Measurements from ENCODE around the gene GHRHR.

GHRHR gene

GRCh38 chr7:30920584-30921539 lies 42.9 kb upstream of the GHRHR start:
- H3K9me3 ChIP-seq (replicated peaks; ENCODE audit: insufficient read depth, low read length), result no peaks in the 10 kb centered on the region
- H3K4me2 ChIP-seq (ENCODE audit: low read depth, low read length), result no peak overlapping the region
- H3K4me3 ChIP-seq (ENCODE audit: low read length), result no peak overlapping the region
- no peaks in the 10 kb centered on the region for H3K27me3 ChIP-seq (replicated peaks; ENCODE audit: insufficient read depth, low read length)
- no peaks in the 10 kb centered on the region for H3K9me2 ChIP-seq (replicated peaks; ENCODE audit: insufficient read depth, low read length)
- no peak overlapping the region for H3K27ac ChIP-seq (ENCODE audit: low read length)
- no peak for DNase-seq
- no peak for TF ChIP-seq EZH2 (optimal IDR thresholded peaks at IDR 0.05; ENCODE audit: low read depth, low read length)
- TF ChIP-seq EZH2phosphoT487 (IDR thresholded peaks at IDR 0.05; ENCODE audit: low read length), result no peak
- TF ChIP-seq, protein P1, sequence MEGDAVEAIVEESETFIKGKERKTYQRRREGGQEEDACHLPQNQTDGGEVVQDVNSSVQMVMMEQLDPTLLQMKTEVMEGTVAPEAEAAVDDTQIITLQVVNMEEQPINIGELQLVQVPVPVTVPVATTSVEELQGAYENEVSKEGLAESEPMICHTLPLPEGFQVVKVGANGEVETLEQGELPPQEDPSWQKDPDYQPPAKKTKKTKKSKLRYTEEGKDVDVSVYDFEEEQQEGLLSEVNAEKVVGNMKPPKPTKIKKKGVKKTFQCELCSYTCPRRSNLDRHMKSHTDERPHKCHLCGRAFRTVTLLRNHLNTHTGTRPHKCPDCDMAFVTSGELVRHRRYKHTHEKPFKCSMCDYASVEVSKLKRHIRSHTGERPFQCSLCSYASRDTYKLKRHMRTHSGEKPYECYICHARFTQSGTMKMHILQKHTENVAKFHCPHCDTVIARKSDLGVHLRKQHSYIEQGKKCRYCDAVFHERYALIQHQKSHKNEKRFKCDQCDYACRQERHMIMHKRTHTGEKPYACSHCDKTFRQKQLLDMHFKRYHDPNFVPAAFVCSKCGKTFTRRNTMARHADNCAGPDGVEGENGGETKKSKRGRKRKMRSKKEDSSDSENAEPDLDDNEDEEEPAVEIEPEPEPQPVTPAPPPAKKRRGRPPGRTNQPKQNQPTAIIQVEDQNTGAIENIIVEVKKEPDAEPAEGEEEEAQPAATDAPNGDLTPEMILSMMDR (IDR thresholded peaks at IDR 0.05; ENCODE audit: low read length), result no peak
- H3K4me1 ChIP-seq (ENCODE audit: low read length), result no peaks in the 10 kb centered on the region
- no peaks in the 10 kb centered on the region for H3K79me2 ChIP-seq (ENCODE audit: low read length)
- H3K36me3 ChIP-seq (replicated peaks; ENCODE audit: insufficient read depth, low read length), result no peaks in the 10 kb centered on the region
- no peaks in the 10 kb centered on the region for H4K20me1 ChIP-seq (ENCODE audit: insufficient read depth, low read length)
- H3K9ac ChIP-seq (ENCODE audit: low read length), result no peak overlapping the region
- no peak overlapping the region for H2AFZ ChIP-seq (ENCODE audit: low read length)
- H3F3A ChIP-seq (ENCODE audit: insufficient read depth, low read length), result no peaks in the 10 kb centered on the region

- no peaks in the 10 kb centered on the region for H3K9me3 ChIP-seq (replicated peaks; ENCODE audit: insufficient read depth, low read length)
- H3K9me2 ChIP-seq (replicated peaks; ENCODE audit: insufficient read depth, low read length), result no peaks in the 10 kb centered on the region
- no peaks in the 10 kb centered on the region for H4K20me1 ChIP-seq (ENCODE audit: insufficient read depth, low read length)
- H3F3A ChIP-seq (ENCODE audit: insufficient read depth, low read length), result no peaks in the 10 kb centered on the region
- TF ChIP-seq, protein P1 (IDR thresholded peaks at IDR 0.05; ENCODE audit: low read length), result no peak
- TF ChIP-seq EZH2phosphoT487 (IDR thresholded peaks at IDR 0.05; ENCODE audit: low read length) (no peak), EZH2 (optimal IDR thresholded peaks at IDR 0.05; ENCODE audit: low read depth, low read length) (no peak)
- H3K4me3 ChIP-seq (ENCODE audit: low read length), result no peak overlapping the region
- no peaks in the 10 kb centered on the region for H3K79me2 ChIP-seq (ENCODE audit: low read length)
- H3K9ac ChIP-seq (ENCODE audit: low read length), result no peak overlapping the region
- H3K27ac ChIP-seq (ENCODE audit: low read length), result no peak overlapping the region
- DNase-seq, result no peak
- H3K4me1 ChIP-seq (ENCODE audit: low read length), result no peaks in the 10 kb centered on the region
- H3K27me3 ChIP-seq (replicated peaks; ENCODE audit: insufficient read depth, low read length), result no peaks in the 10 kb centered on the region
- no peak overlapping the region for H2AFZ ChIP-seq (ENCODE audit: low read length)
- no peaks in the 10 kb centered on the region for H3K36me3 ChIP-seq (replicated peaks; ENCODE audit: insufficient read depth, low read length)
- H3K4me2 ChIP-seq (ENCODE audit: low read depth, low read length), result no peak overlapping the region
These were observed 42.0 kb upstream of the GHRHR start for GRCh38 chr7:30921540-30922401.

DNA sequence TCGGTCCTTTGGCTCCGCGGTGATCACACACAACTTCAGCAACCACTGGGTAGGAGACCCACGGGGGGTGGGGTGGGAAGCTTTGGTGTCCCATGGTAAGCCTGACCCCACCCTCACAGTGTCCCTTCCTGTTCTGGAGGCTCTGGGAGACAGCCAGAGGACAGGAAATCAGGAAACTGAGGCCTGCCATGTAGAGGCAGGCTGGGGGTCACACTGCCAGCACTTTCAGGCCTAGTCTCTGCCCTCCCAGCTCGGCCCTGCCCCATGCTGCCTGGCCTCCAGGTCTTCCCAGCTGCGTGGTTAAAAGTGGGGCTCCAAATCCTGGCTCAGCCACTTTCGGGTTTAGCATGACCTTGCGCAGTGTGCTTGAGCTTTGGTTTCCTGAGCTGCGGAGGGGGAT lies 41.2 kb upstream of the GHRHR start:
- DNase-seq, result no peak
- H3K9me2 ChIP-seq (replicated peaks; ENCODE audit: insufficient read depth, low read length), result no peaks in the 10 kb centered on the region
- no peak overlapping the region for H3K4me2 ChIP-seq (ENCODE audit: low read depth, low read length)
- H3K4me3 ChIP-seq (ENCODE audit: low read length), result no peak overlapping the region
- TF ChIP-seq EZH2 (optimal IDR thresholded peaks at IDR 0.05; ENCODE audit: low read depth, low read length) (no peak), EZH2phosphoT487 (IDR thresholded peaks at IDR 0.05; ENCODE audit: low read length) (no peak)
- TF ChIP-seq, protein P1 (IDR thresholded peaks at IDR 0.05; ENCODE audit: low read length), result no peak
- no peaks in the 10 kb centered on the region for H3K27me3 ChIP-seq (replicated peaks; ENCODE audit: insufficient read depth, low read length)
- H3K79me2 ChIP-seq (ENCODE audit: low read length), result no peaks in the 10 kb centered on the region
- no peak overlapping the region for H3K9ac ChIP-seq (ENCODE audit: low read length)
- no peaks in the 10 kb centered on the region for H3K4me1 ChIP-seq (ENCODE audit: low read length)
- H3K9me3 ChIP-seq (replicated peaks; ENCODE audit: insufficient read depth, low read length), result no peaks in the 10 kb centered on the region
- no peak overlapping the region for H3K27ac ChIP-seq (ENCODE audit: low read length)
- no peak overlapping the region for H2AFZ ChIP-seq (ENCODE audit: low read length)
- H4K20me1 ChIP-seq (ENCODE audit: insufficient read depth, low read length), result no peaks in the 10 kb centered on the region
- no peaks in the 10 kb centered on the region for H3K36me3 ChIP-seq (replicated peaks; ENCODE audit: insufficient read depth, low read length)
- no peaks in the 10 kb centered on the region for H3F3A ChIP-seq (ENCODE audit: insufficient read depth, low read length)
